SH-SY5Y (cell line): ENCODE measurements around the gene ATP2A1.

ENCODE experiments used
- GATA2 ChIP-seq: IDR thresholded peaks from 2 replicates; pipeline ENCODE4 v1.6.1; 2011; ENCODE audit warnings: mild to moderate bottlenecking, low read depth, low read length
- GATA3 ChIP-seq: IDR thresholded peaks from 2 replicates; pipeline ENCODE4 v1.6.1; 2011; ENCODE audit warnings: low read depth, mild to moderate bottlenecking, low read length, moderate library complexity

- TF ChIP-seq GATA2 (no peak), GATA3 (no peak)
Observed at GRCh38 chr16:28835864-28836760, 42.2 kb upstream of the ATP2A1 start.
